Measurements from ENCODE around the gene SERPINB12.

DNA sequence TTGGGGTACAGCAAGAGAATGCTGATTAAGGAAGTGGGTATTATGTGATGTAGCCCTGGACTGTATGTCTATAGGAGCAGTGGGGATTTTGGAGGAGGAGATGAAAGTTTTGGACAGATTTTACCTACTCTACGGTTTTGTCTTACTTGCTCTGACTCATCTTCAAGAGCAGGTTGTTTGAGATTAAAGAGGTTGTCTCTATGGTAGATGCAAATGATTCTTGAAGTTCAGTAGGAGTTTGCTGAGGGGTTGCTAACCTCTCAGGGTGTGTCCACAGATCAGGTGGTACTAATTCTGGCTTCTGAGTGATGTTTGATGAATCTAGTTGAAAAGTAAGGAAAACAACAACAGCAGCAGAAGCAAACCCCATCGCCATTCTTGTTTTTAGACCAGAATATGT is 9.7 kb upstream of the SERPINB12 start:
- no peak for TF ChIP-seq TCF12 (IDR thresholded peaks at IDR 0.05; ENCODE audit: low read depth)
- no peak for TF ChIP-seq TAF1 (IDR thresholded peaks at IDR 0.05; ENCODE audit: low read depth)
- no peak for TF ChIP-seq ZBTB7A (IDR thresholded peaks at IDR 0.05; ENCODE audit: low read depth)
- TF ChIP-seq, protein P1, sequence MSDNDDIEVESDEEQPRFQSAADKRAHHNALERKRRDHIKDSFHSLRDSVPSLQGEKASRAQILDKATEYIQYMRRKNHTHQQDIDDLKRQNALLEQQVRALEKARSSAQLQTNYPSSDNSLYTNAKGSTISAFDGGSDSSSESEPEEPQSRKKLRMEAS (IDR thresholded peaks at IDR 0.05) = no peak
- TF ChIP-seq, protein P2, sequence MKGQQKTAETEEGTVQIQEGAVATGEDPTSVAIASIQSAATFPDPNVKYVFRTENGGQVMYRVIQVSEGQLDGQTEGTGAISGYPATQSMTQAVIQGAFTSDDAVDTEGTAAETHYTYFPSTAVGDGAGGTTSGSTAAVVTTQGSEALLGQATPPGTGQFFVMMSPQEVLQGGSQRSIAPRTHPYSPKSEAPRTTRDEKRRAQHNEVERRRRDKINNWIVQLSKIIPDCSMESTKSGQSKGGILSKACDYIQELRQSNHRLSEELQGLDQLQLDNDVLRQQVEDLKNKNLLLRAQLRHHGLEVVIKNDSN (IDR thresholded peaks at IDR 0.05) = no peak
- no peak for TF ChIP-seq RAD21 (IDR thresholded peaks at IDR 0.05; ENCODE audit: low read depth)
- TF ChIP-seq, protein P3, sequence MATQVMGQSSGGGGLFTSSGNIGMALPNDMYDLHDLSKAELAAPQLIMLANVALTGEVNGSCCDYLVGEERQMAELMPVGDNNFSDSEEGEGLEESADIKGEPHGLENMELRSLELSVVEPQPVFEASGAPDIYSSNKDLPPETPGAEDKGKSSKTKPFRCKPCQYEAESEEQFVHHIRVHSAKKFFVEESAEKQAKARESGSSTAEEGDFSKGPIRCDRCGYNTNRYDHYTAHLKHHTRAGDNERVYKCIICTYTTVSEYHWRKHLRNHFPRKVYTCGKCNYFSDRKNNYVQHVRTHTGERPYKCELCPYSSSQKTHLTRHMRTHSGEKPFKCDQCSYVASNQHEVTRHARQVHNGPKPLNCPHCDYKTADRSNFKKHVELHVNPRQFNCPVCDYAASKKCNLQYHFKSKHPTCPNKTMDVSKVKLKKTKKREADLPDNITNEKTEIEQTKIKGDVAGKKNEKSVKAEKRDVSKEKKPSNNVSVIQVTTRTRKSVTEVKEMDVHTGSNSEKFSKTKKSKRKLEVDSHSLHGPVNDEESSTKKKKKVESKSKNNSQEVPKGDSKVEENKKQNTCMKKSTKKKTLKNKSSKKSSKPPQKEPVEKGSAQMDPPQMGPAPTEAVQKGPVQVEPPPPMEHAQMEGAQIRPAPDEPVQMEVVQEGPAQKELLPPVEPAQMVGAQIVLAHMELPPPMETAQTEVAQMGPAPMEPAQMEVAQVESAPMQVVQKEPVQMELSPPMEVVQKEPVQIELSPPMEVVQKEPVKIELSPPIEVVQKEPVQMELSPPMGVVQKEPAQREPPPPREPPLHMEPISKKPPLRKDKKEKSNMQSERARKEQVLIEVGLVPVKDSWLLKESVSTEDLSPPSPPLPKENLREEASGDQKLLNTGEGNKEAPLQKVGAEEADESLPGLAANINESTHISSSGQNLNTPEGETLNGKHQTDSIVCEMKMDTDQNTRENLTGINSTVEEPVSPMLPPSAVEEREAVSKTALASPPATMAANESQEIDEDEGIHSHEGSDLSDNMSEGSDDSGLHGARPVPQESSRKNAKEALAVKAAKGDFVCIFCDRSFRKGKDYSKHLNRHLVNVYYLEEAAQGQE (IDR thresholded peaks at IDR 0.05; ENCODE audit: low read depth) = no peak
- TF ChIP-seq FOXM1 (IDR thresholded peaks at IDR 0.05; ENCODE audit: borderline replicate concordance, low read depth) = no peak

All from Ishikawa (cell line).